Measurements from ENCODE around the gene TNIP1.

DNA sequence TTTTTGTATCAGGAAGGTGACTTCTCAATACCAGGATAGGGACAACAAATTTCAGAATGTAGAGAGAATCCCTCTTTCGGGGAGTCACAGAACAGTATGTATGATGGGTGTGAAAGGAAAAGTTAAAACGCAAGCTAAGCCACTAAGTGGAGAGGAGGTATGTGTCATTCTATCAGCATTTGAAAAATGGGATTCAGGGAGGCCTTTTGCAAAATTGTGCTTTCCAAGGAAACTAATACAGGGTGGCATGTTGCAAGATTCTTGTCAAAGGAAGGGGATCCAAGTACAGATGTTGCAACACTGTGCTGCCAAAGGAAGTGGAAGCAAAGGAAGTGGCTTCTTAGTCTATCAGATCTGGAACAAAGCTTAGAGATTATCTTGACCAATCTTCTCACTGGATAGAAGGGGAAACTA lies 12.6 kb upstream of the TNIP1 start:
- TF ChIP-seq POLR2A (IDR thresholded peaks at IDR 0.05; ENCODE audit: low read depth, low read length) (no peak), POLR2AphosphoS5 (IDR thresholded peaks at IDR 0.05; ENCODE audit: low read depth, low read length) (no peak)

Measured in GM12892 (cell line).